Hematopoietic multipotent progenitor cell treated with erythropoietin and hydrocortisone succinate and interleukin-3 and kit ligand, for 17 days (in vitro differentiated cells): ENCODE measurements around the gene SLC29A1.

Source experiments
- DNase-seq: peaks from one replicate; pipeline ENCODE4 v3.0.0-alpha.2; 2015; ENCODE audit warnings: low spot score

Gene SLC29A1

DNA sequence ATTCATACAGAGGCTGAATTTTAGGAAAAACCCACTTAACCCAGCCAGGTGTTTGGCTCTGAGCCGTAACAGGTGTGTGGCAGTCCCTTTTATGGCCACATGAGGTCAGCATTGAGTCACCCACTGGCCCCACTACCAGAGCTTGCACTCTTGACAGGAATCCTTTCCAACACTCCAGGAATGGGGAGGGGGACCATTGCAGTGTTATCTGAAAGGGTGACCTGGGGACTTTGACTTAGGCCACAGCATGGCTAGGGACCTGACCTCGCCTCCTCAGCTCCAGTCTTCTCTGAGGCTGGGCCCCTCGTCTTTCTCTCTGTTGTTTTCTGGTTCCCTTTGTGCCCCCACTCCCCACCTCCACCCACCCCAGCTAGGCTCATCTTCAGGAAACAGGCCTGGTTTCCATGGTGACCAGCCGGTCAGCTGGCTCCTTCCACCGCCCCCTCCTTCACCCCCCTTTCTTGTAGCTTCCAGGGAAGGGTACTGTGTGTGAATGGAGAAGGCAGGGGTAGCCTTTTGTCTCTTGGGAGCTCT is 44.8 kb downstream of the SLC29A1 start:
- peak; percentile 76 for DNase-seq

DNA sequence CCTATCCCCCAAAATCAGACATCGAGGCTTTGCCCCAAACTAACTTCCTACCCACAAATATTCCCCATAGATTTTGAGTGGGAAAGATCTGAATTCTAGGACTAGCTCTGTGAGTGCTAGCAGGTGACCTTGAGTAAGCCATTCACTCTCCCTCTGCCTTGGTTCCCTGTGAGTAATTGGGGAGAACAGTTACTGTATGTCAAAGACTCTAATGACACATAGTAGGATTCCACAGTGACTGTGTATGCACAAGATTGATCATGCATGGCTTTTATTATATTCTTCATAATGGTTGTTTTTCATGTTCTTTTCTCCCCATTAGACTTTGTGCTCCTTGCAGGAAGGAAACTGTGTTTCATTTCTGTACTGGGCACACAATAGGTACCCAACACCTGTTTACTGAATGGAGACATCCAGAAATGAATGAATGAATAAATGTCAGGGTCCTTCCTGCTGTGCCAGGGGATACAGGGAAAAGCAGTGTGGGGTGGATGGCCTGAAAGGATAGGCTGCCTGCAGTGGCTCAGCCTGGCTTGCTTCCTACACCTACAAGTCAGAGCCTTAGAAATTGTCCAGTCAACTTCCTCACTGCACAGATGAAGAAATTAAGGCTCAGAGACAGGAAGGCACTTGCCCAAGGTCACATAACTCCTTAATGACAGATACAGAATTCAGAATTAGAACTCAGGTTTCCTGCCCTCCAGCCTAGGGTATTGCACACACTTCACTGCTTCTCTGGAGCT is 46.0 kb downstream of the SLC29A1 start:
- no peak for DNase-seq

DNA sequence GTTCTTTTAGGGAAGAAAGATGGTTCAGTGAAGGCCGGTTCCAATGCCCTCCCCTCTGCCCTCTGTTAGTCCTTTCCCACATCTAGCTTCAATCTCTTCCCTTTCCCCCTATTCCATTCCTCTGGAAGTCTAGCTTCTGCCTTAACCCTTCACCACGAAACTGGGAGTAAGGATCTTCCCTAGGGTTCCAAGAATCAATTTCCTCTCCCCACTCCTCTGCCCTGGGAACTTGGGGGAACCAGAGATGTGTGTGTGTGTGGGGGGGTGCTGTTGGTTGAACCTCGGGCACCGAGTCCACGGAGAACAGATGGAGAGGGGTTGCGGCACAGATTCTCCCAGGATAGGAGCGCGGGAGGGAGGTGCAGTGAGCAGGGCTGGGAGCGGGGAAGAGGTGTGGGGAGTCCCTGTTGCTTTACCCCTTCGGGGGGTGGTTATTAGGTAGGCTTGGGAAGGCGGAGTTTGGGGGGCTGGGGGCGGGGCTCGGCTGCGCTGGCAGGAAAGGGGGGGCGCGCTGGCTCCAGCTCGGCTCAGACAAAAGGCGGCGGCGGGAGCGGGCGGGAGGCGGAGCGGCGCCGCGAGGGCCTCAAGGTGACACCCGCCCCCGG is 46.6 kb downstream of the SLC29A1 start, which contains the start of gene TMEM151B:
TMEM151B (plus strand) TSS at position 530 of the 605 bp plus-strand sequence. CDS start 293 bp downstream, outside the sequence.
- no peak for DNase-seq

GRCh38 chr6:44270526-44271405 is 47.4 kb downstream of the SLC29A1 start:
- no peak for DNase-seq

DNA sequence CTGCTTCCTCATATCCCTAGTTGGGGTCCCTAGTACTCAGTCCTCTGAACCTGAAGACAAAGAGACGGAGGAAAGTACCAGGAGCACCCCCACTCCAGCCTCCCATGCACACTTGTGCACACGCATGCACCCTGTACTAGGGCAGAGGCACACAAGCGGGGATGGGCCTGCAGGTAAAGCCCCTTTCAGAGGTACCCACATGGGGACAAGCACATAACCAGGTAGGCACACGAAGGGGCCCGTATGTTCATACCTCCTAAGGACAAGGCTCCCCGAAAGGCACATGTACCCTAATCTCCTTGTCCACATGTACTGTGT is 48.0 kb downstream of the SLC29A1 start:
- no peak for DNase-seq

DNA sequence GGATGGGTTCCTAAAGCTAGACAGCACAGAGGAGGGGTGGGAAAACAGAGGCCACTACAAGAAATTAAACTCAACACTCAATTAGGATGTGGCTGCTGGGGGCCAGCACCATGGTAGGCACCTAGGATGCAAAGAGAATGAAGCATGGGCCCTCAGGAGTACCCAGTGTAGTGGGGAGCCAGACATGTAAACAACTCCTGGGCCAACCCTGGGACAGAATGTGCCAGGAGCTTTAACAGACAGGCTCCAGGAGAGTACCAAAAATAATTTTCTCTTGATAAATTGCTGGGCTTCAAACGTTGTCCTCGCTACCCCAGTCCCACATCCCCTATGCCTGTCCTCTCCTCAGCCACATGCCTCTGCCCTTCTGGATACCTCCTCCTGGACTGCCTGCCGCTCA is 48.5 kb downstream of the SLC29A1 start:
- no peak for DNase-seq

- no peak for DNase-seq
These were observed 49.1 kb downstream of the SLC29A1 start for GRCh38 chr6:44272529-44272928.

DNA sequence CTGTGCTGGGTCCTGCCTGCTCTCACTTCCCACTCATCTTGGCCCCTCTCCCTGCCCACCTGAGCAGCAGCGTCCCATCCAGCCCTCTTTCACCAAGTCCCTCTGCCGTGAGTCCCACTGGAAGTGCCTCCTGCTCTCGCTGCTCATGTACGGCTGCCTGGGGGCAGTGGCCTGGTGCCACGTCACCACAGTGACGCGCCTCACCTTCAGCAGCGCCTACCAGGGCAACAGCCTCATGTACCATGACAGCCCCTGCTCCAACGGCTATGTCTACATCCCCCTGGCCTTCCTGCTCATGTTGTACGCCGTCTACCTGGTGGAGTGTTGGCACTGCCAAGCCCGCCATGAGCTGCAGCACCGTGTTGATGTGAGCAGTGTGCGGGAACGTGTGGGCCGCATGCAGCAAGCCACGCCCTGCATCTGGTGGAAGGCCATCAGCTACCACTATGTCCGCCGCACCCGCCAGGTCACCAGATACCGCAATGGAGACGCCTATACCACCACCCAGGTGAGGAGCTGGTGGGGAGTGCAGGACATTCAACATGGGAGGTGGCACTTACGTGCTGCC is 49.7 kb downstream of the SLC29A1 start:
- DNase-seq, result no peak

GRCh38 chr6:44273617-44274016 is 50.2 kb downstream of the SLC29A1 start:
- no peak for DNase-seq

GRCh38 chr6:44275271-44275748 is 51.9 kb downstream of the SLC29A1 start:
- no peak for DNase-seq

DNA sequence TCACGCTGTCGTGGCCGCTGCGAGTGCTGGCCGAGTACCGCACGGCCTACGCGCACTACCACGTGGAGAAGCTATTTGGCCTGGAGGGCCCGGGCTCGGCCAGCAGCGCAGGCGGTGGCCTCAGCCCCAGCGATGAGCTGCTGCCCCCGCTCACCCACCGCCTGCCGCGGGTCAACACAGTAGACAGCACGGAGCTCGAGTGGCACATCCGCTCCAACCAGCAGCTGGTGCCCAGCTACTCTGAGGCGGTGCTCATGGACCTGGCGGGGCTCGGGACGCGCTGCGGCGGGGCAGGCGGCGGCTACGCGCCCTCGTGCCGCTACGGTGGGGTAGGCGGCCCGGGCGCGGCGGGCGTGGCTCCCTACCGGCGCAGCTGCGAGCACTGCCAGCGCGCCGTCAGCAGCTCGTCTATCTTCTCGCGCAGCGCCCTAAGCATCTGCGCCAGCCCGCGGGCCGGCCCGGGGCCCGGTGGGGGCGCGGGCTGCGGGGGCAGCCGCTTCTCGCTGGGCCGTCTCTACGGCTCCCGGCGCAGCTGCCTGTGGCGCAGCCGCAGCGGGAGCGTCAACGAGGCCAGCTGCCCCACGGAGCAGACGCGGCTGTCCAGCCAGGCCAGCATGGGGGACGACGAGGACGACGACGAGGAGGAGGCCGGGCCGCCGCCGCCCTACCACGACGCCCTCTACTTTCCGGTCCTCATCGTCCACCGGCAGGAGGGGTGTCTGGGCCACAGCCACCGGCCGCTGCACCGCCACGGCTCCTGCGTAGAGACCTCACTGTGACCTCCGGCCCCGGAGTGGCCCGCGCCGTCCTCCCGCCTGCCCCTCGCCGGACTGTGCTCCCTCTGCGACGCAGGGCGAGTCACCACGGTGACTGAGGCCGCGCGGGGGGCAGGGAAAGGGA is 52.6 kb downstream of the SLC29A1 start:
- no peak for DNase-seq

- no peak for DNase-seq
These were observed 53.6 kb downstream of the SLC29A1 start for GRCh38 chr6:44276667-44277640.

GRCh38 chr6:44277763-44278162 is 54.4 kb downstream of the SLC29A1 start:
- DNase-seq, result no peak

DNA sequence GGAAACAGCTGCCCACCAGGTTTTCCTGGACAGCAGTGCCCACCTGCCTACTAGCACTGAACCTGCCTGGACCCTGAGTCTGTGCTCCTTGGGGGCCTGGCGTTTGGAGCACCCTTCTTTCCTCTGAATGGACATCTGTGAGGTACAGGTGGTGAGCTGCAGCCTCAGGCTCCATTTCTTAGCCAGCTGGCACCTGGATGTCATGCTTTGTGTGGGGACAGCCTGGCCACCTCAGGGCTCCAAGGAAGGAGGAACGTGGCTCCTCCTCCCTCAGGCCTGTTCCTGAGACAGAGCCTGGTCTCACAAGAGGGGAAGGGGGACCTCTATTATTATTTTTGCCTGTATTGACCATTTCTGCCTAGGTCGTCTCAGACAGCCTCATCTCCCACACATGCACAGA is 54.9 kb downstream of the SLC29A1 start:
- no peak for DNase-seq

DNA sequence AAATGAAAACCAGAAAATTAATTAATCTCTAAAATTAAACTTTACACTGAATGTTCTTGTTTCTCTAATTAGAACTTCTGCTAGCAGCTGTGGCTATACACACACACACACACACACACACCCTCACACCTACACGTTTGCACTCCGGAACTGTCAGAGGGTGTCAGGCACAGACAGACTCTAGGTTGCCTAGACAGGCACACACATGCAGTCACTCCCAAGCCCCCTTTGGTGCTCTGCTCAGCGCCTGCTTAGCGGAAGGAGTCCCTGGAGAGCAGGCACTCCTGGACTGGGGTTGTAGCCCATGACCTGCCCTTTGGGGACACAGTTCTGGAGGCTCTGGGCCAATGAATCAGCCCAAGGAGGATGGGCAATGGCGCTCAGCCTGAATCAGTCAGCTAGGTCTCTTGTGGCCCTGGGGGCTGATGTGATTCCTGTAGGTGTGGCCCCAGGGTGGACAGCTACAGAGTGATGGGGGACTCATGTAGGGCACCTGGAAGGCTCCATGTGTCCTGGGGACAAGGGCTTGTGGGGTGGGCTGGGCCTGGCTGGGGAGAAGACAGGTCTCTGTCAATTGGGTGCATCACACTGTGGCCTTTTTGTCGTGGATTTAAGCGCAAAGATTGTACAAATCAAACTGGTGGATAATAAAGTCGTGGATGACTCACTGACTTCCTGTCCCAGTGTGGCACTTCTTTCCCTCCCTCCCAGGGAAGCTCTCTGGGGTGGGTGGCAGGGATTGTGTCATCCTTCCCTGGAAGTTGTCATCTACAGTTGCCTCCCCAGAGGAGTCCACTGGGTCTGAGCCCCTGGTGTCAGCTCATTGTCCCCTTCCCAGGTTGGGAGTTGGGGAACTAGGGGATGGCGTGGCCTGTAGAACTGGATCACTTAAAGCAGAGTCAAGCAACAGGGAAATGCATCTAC is 55.6 kb downstream of the SLC29A1 start:
- no peak for DNase-seq
